IMR-90 (cell line): ENCODE data around the gene PYCARD. TPM values are rescaled to one million over a fixed set of nuclear protein-coding genes. Genes with fewer than 3 reads are reported as not detected.

Experiments used
- ATAC-seq: fragments of 200-7000 bp; cut with Tn5 transposase; 2 replicates; pipeline ENCODE4 v1.9.1; 2020; ENCODE audit warnings: low read depth, mild to moderate bottlenecking, moderate library complexity
- BruUV-seq: library from RNA; stranded (reverse); fragments of 400-500 nt; replicated peaks from 2 replicates; lab custom pipeline; 2021; lab: Mats Ljungman, UMichigan
- CTCF ChIA-PET: fragments of 300-600 bp; formaldehyde crosslinking; extraction: SDS; loops from one replicate; lab custom pipeline; 2021; ENCODE audit warnings: antibody characterized with exemption; lab: Yijun Ruan, JAX
- POLR2A ChIA-PET: fragments of 300-600 bp; sonication (Branson Sonifier 250); formaldehyde crosslinking; loops from one replicate; lab custom pipeline; 2022; ENCODE audit warnings: antibody characterized with exemption; ENCODE audit not compliant: unreplicated experiment; lab: Charles Lee
- DNase-seq: peaks from one replicate; pipeline ENCODE4 v3.0.0; 2013
- H2AFZ ChIP-seq: replicated peaks from 2 replicates; pipeline ENCODE3; 2013; ENCODE audit warnings: low read length, mild to moderate bottlenecking; ENCODE audit not compliant: poor library complexity
- H2AK5ac ChIP-seq: 2 replicates; pipeline ENCODE4 v1.6.1; 2013; ENCODE audit warnings: low read depth, low read length, inconsistent platforms
- H2AK9ac ChIP-seq: replicated peaks from 2 replicates; pipeline ENCODE3; 2013; ENCODE audit warnings: mild to moderate bottlenecking, low read depth, low read length, moderate library complexity; ENCODE audit not compliant: poor library complexity
- H2BK120ac ChIP-seq: 2 replicates; pipeline ENCODE4 v1.6.1; 2013; ENCODE audit warnings: low read depth, low read length, inconsistent platforms
- H2BK15ac ChIP-seq: 3 replicates; pipeline ENCODE4 v1.6.1; 2013; ENCODE audit warnings: low read depth, low read length, inconsistent platforms
- H2BK20ac ChIP-seq: 2 replicates; pipeline ENCODE4 v1.6.1; 2013; ENCODE audit warnings: low read depth, mild to moderate bottlenecking, inconsistent platforms, low read length, moderate library complexity
- H2BK5ac ChIP-seq: 2 replicates; pipeline ENCODE4 v1.6.1; 2013; ENCODE audit warnings: mild to moderate bottlenecking, low read depth, low read length, inconsistent platforms; ENCODE audit not compliant: poor library complexity, severe bottlenecking
- H3K14ac ChIP-seq: replicated peaks from 2 replicates; pipeline ENCODE4 v1.6.1; 2013; ENCODE audit warnings: low read depth, low read length, inconsistent platforms
- H3K18ac ChIP-seq: 2 replicates; pipeline ENCODE4 v1.6.1; 2013; ENCODE audit warnings: low read depth, low read length, control low read depth
- H3K23ac ChIP-seq: 2 replicates; pipeline ENCODE4 v1.6.1; 2013; ENCODE audit warnings: low read depth, low read length, inconsistent platforms
- H3K27ac ChIP-seq: 2 replicates; pipeline ENCODE4 v1.5.1; 2013; ENCODE audit warnings: mild to moderate bottlenecking, control low read depth, low read length; ENCODE audit not compliant: insufficient read depth
- H3K27me3 ChIP-seq: 2 replicates; pipeline ENCODE4 v1.6.1; 2013; ENCODE audit warnings: low read length; ENCODE audit not compliant: control insufficient read depth, insufficient read depth
- H3K36me3 ChIP-seq: 2 replicates; pipeline ENCODE4 v1.6.1; 2013; ENCODE audit warnings: low read length, mixed read lengths; ENCODE audit not compliant: control insufficient read depth, insufficient read depth
- H3K4ac ChIP-seq: 2 replicates; pipeline ENCODE4 v1.6.1; 2013; ENCODE audit warnings: low read depth, low read length, inconsistent platforms
- H3K4me1 ChIP-seq: 2 replicates; pipeline ENCODE4 v1.6.1; 2013; ENCODE audit warnings: low read length, mixed read lengths; ENCODE audit not compliant: control insufficient read depth, insufficient read depth
- H3K4me2 ChIP-seq: 2 replicates; pipeline ENCODE4 v1.6.1; 2013; ENCODE audit warnings: low read depth, mild to moderate bottlenecking, control low read depth, low read length, moderate library complexity
- H3K4me3 ChIP-seq: 2 replicates; pipeline ENCODE4 v1.5.1; 2013; ENCODE audit warnings: low read depth, mild to moderate bottlenecking, control low read depth, low read length, moderate library complexity; ENCODE audit not compliant: insufficient read depth
- H3K56ac ChIP-seq: 2 replicates; pipeline ENCODE4 v1.6.1; 2013; ENCODE audit warnings: low read length, inconsistent platforms; ENCODE audit not compliant: insufficient read depth; ENCODE audit errors: extremely low read depth
- H3K79me1 ChIP-seq, 2 experiments: 2 replicates each; pipeline ENCODE4 v1.6.1; 2013; ENCODE audit warnings: low read length in 2 of 2, inconsistent platforms in 1 of 2, low read depth in 1 of 2
- H3K9ac ChIP-seq: 2 replicates; pipeline ENCODE4 v1.6.1; 2013; ENCODE audit warnings: low read depth, low read length, control low read depth
- H3K9me1 ChIP-seq: 2 replicates; pipeline ENCODE4 v1.6.1; 2013; ENCODE audit warnings: low read length, inconsistent platforms; ENCODE audit not compliant: insufficient read depth
- H3K9me3 ChIP-seq: 2 replicates; pipeline ENCODE4 v1.6.1; 2013; ENCODE audit warnings: low read length; ENCODE audit not compliant: control insufficient read depth, insufficient read depth
- H4K20me1 ChIP-seq: 2 replicates; pipeline ENCODE4 v1.6.1; 2013; ENCODE audit warnings: low read length, inconsistent platforms; ENCODE audit not compliant: insufficient read depth
- H4K5ac ChIP-seq: 2 replicates; pipeline ENCODE4 v1.6.1; 2013; ENCODE audit warnings: mild to moderate bottlenecking, low read depth, low read length, control low read depth
- H4K8ac ChIP-seq, 2 experiments: 2 replicates each; pipeline ENCODE4 v1.6.1; 2013; ENCODE audit warnings: low read depth in 2 of 2, low read length in 2 of 2, control low read depth in 1 of 2, inconsistent platforms in 1 of 2
- H4K91ac ChIP-seq: 2 replicates; pipeline ENCODE4 v1.6.1; 2013; ENCODE audit warnings: low read depth, low read length, inconsistent platforms; ENCODE audit not compliant: insufficient read depth
- CHD1 ChIP-seq: IDR thresholded peaks from 2 replicates; pipeline ENCODE4 v1.6.1; 2012; ENCODE audit warnings: low read depth, low read length, improper control_type of control experiment
- CTCF ChIP-seq: conservative IDR thresholded peaks from 2 replicates; pipeline ENCODE4 v1.5.1; 2012; ENCODE audit warnings: mild to moderate bottlenecking, low read depth, low read length, improper control_type of control experiment
- MAFK ChIP-seq: IDR thresholded peaks from 2 replicates; pipeline ENCODE4 v1.6.1; 2012; ENCODE audit warnings: low read depth, low read length, improper control_type of control experiment
- WGBS, 2 experiments: methylation state at CpG; one replicate each; pipeline versions ENCODE4 v1.1.5 to v1.1.7; 2013; ENCODE audit warnings: missing lambda C conversion rate in 2 of 2; ENCODE audit not compliant: insufficient read length in 1 of 2; ENCODE audit errors: extremely low coverage in 2 of 2; 5-methylcytosine and 5-hydroxymethylcytosine counted together
- dilution Hi-C: fragments of 300-500 bp; cut with HindIII; formaldehyde crosslinking; loops from one replicate; pipeline ENCODE4 v1.14.3; 2018; ENCODE audit warnings: low sequenced_read_pairs; ENCODE audit not compliant: unreplicated experiment
- in situ Hi-C: fragments of 300-500 bp; cut with MboI; formaldehyde crosslinking; loops from 3 replicates; pipeline ENCODE4 v1.14.3; 2019; ENCODE audit warnings: low sequenced_read_pairs, inconsistent platforms, mixed read lengths
- intact Hi-C: fragments of 100-400 bp; cut with micrococcal nuclease; formaldehyde crosslinking; loops from 2 replicates; pipeline ENCODE4 v1.10.0; 2022
- polyA plus RNA-seq, 3 experiments: library from polyadenylated mRNA; depleted of rRNA; stranded (reverse); fragments of >200 nt; gene quantifications; 2 replicates each; pipeline ENCODE4 v1.2.3, GENCODE V29; 2012; ENCODE audit warnings: low replicate concordance in 1 of 3
- total RNA-seq: library from RNA; depleted of rRNA; stranded (reverse); fragments of >200 nt; gene quantifications from 2 replicates; pipeline ENCODE4 v1.2.3, GENCODE V29; 2012

PYCARD gene
- total and polyA plus RNA-seq, 2 of the 4 experiments (the other 2 are of a cell fraction) = 10.2 to 20.5 TPM

- H3K14ac ChIP-seq = no peak overlapping the region
- no peak for ATAC-seq
- H4K8ac ChIP-seq = no peak overlapping the region
- H3K9ac ChIP-seq = no peak overlapping the region
- H2AFZ ChIP-seq = no peak overlapping the region
- no peak overlapping the region for H3K4me3 ChIP-seq
- H3K4ac ChIP-seq = no peak overlapping the region
- H3K4me2 ChIP-seq = no peak overlapping the region
- H3K79me1 ChIP-seq = no peaks in the 10 kb centered on the region
- no peak for DNase-seq
- ChIA-PET CTCF (no interaction called here), POLR2A (no interaction called here)
- TF ChIP-seq CHD1 = no peak
- no peak for TF ChIP-seq MAFK
- no peak for TF ChIP-seq CTCF
- no peak overlapping the region for H4K5ac ChIP-seq
- H3K4me1 ChIP-seq = peaks cover 4% of the 10 kb centered on the region; the same call in 1 of the 2 replicates
- no peak overlapping the region for H4K91ac ChIP-seq
- no peaks in the 10 kb centered on the region for H3K9me3 ChIP-seq
- no peak overlapping the region for H2AK5ac ChIP-seq
- peaks cover 54% of the 10 kb centered on the region for H3K27me3 ChIP-seq
- intact Hi-C loops = loop anchor here (10.0 kb wide), 1 partner anchor 476 kb away; no protein-coding TSS in a partner anchor
- no peaks in the 10 kb centered on the region; the same call in 1 of the 2 replicates for H4K20me1 ChIP-seq
- BruUV-seq = no TSS peak
- H3K27ac ChIP-seq = no peak overlapping the region
- no peak overlapping the region for H2BK120ac ChIP-seq
- no peak overlapping the region for H2BK5ac ChIP-seq
- H2BK15ac ChIP-seq = no peak overlapping the region
- in situ Hi-C loops = no loop called here
- H3K36me3 ChIP-seq = no peaks in the 10 kb centered on the region
- dilution Hi-C loops = no loop called here
- H2AK9ac ChIP-seq = no peak overlapping the region
- WGBS, 2 experiments = 81% methylated on average over 8 of the region's 15 CpGs; no CpG with 5 or more reads in 1 of the 2 experiments
- H3K9me1 ChIP-seq = no peaks in the 10 kb centered on the region
- H3K18ac ChIP-seq = no peak overlapping the region
- H3K56ac ChIP-seq = no peak overlapping the region
- no peak overlapping the region for H2BK20ac ChIP-seq
- no peak overlapping the region for H3K23ac ChIP-seq
Observed at GRCh38 chr16:31219154-31219741, 16.7 kb upstream of the PYCARD start.
